Measurements from ENCODE around the gene ZNF518A. TPM values are rescaled to one million over a fixed set of nuclear protein-coding genes. Genes with fewer than 3 reads are reported as not detected.

ZNF518A gene
- total RNA-seq, 1 experiment from 2014 or later = 36.2 TPM

- no peaks in the 10 kb centered on the region for H4K20me1 ChIP-seq (ENCODE audit: control insufficient read depth, insufficient read depth, insufficient read length)
- no peaks in the 10 kb centered on the region for H3K79me1 ChIP-seq (ENCODE audit: insufficient read depth, low read depth, low read length, poor library complexity, severe bottlenecking)
- H4K91ac ChIP-seq (ENCODE audit: insufficient read length, low read depth, low read length) = no peak overlapping the region
- no peak overlapping the region for H3K18ac ChIP-seq (ENCODE audit: insufficient read length, low read depth, low read length)
- no peak overlapping the region for H2BK12ac ChIP-seq (ENCODE audit: insufficient read length, low read depth, low read length)
- no peaks in the 10 kb centered on the region for H3K27me3 ChIP-seq (ENCODE audit: insufficient read depth, low read length)
- no peak overlapping the region for H4K8ac ChIP-seq (replicated peaks; ENCODE audit: insufficient read length, low read depth, low read length)
- no peak for DNase-seq
- peak overlapping the region; percentile 51 for H3K9ac ChIP-seq (ENCODE audit: extremely low read depth, insufficient read length, low read length)
- H4K5ac ChIP-seq (ENCODE audit: insufficient read length, low read depth, low read length) = no peak overlapping the region
- no peak overlapping the region for H2BK20ac ChIP-seq (ENCODE audit: low read depth, low read length, poor library complexity, severe bottlenecking)
- no peak overlapping the region for H3K23ac ChIP-seq (ENCODE audit: insufficient read length, low read depth, low read length)
- no peak overlapping the region for H2AFZ ChIP-seq (ENCODE audit: low read length)
- peak overlapping the region; percentile 85 for H3K4me2 ChIP-seq (ENCODE audit: insufficient read depth, insufficient read length, low read length)
- no CpG with 5 or more reads among the region's 3 CpGs for WGBS (ENCODE audit: extremely low coverage, insufficient read length, low lambda C conversion rate)
- no peak overlapping the region for H2AK5ac ChIP-seq (ENCODE audit: insufficient read length, low read length)
- H3K4me3 Mint-ChIP-seq = peak overlapping the region; percentile 96
- H3K36me3 Mint-ChIP-seq (ENCODE audit: insufficient read depth in 1 of 3, low read depth in 3 of 3) = peaks cover 5 to 42% (median 36%) of the 10 kb centered on the region in 3 experiments
- H3K56ac ChIP-seq (ENCODE audit: insufficient read length, low read depth, low read length) = no peak overlapping the region
- H3K4me1 ChIP-seq (ENCODE audit: insufficient read depth, low read length) = no peaks in the 10 kb centered on the region
- H3K27me3 Mint-ChIP-seq (ENCODE audit: low read depth) = peaks cover 8% of the 10 kb centered on the region
- H2BK5ac ChIP-seq (ENCODE audit: insufficient read length, low read length) = no peak overlapping the region
- H3K27ac Mint-ChIP-seq = no peak overlapping the region
- H3K9me3 ChIP-seq (ENCODE audit: control insufficient read depth, low read depth, low read length) = no peaks in the 10 kb centered on the region
- no peak overlapping the region for H3T11ph ChIP-seq (ENCODE audit: low read length)
- no peak overlapping the region for H2BK15ac ChIP-seq (ENCODE audit: low read depth, low read length)
- no peak overlapping the region for H3K27ac ChIP-seq (ENCODE audit: insufficient read length, low read depth, low read length)
- peaks cover 4% of the 10 kb centered on the region for H3K23me2 ChIP-seq (ENCODE audit: insufficient read length, low read depth, low read length, poor library complexity, severe bottlenecking)
- H2BK120ac ChIP-seq (ENCODE audit: low read depth, low read length, poor library complexity, severe bottlenecking) = no peak overlapping the region
- no peak overlapping the region for H3K4ac ChIP-seq (ENCODE audit: low read depth, low read length)
- H3K79me2 ChIP-seq (ENCODE audit: insufficient read depth, low read length) = no peaks in the 10 kb centered on the region; the same call in 1 of the 2 replicates
- TF ChIP-seq CTCF (conservative IDR thresholded peaks at IDR 0.05) = no peak
- H3K9me3 Mint-ChIP-seq = no peaks in the 10 kb centered on the region
- H3K4me1 Mint-ChIP-seq = peaks cover 17 to 18% of the 10 kb centered on the region in 2 experiments
- H3K14ac ChIP-seq (ENCODE audit: insufficient read depth, low read length) = no peak overlapping the region
Measured at GRCh38 chr10:96131621-96132020, 1.5 kb downstream of the ZNF518A start.
